ENCODE results near the gene DUS4L. TPM values are rescaled to one million over a fixed set of nuclear protein-coding genes. Genes with fewer than 3 reads are reported as not detected.

The DUS4L gene
- total and polyA plus RNA-seq, 2 of the 13 experiments (the other 11 are each of a cell fraction or from before 2014, with no cell fraction given) = 5.6 to 9.8 TPM

DNA sequence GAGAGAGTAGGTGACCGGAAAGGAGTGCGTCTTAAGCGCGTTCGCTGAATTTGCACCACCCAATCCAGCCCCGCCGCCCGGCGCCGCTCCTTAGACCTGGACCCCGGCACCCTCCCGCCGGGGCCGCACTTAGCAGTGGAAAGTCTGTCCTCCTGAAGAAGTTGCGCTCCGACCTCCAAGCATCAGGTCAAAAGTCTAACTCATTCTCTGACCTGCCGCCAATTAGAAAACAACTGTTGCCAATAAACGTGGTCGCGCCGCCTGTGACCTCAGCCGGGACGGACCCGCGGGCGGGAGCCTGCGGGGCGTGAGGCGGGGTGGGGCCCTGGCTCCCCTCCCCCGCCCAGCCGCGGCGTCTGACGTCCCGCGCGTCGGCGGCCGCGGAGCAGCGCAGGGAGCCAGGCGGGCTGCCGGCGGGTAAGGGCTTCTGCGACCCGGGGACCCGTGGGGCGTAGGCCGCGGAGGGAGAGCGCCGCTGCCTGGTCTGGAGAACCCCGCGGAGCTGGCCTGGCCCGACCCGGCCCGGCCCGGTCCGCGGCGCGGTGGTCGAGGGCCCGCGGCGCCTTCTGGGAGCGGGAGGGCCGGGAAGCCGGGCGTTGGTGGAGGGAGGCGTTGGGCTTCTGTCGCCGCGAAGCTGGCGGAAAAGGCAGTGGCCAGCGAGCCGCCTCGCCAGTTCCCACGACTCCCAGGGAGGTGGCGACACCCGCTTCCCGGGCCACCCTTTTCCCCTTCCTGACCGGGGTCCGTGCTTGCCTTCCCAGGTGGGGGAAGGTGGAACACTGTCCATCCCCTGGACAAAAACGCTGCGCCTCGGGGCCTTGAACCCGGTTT is 16.3 kb downstream of the DUS4L start, which contains the start of gene BCAP29 (continued):
- TF ChIP-seq, protein P1, sequence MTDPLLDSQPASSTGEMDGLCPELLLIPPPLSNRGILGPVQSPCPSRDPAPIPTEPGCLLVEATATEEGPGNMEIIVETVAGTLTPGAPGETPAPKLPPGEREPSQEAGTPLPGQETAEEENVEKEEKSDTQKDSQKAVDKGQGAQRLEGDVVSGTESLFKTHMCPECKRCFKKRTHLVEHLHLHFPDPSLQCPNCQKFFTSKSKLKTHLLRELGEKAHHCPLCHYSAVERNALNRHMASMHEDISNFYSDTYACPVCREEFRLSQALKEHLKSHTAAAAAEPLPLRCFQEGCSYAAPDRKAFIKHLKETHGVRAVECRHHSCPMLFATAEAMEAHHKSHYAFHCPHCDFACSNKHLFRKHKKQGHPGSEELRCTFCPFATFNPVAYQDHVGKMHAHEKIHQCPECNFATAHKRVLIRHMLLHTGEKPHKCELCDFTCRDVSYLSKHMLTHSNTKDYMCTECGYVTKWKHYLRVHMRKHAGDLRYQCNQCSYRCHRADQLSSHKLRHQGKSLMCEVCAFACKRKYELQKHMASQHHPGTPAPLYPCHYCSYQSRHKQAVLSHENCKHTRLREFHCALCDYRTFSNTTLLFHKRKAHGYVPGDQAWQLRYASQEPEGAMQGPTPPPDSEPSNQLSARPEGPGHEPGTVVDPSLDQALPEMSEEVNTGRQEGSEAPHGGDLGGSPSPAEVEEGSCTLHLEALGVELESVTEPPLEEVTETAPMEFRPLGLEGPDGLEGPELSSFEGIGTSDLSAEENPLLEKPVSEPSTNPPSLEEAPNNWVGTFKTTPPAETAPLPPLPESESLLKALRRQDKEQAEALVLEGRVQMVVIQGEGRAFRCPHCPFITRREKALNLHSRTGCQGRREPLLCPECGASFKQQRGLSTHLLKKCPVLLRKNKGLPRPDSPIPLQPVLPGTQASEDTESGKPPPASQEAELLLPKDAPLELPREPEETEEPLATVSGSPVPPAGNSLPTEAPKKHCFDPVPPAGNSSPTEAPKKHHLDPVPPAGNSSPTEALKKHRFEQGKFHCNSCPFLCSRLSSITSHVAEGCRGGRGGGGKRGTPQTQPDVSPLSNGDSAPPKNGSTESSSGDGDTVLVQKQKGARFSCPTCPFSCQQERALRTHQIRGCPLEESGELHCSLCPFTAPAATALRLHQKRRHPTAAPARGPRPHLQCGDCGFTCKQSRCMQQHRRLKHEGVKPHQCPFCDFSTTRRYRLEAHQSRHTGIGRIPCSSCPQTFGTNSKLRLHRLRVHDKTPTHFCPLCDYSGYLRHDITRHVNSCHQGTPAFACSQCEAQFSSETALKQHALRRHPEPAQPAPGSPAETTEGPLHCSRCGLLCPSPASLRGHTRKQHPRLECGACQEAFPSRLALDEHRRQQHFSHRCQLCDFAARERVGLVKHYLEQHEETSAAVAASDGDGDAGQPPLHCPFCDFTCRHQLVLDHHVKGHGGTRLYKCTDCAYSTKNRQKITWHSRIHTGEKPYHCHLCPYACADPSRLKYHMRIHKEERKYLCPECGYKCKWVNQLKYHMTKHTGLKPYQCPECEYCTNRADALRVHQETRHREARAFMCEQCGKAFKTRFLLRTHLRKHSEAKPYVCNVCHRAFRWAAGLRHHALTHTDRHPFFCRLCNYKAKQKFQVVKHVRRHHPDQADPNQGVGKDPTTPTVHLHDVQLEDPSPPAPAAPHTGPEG (CRISPR knock-in tag; IDR thresholded peaks at IDR 0.05) = peak; percentile 56; the same call in 1 of the 2 replicates
- no peak for TF ChIP-seq ATF7 (IDR thresholded peaks at IDR 0.05)
- TF ChIP-seq ATF7 (CRISPR knock-in tag; IDR thresholded peaks at IDR 0.05) = no peak
- no peak for TF ChIP-seq NFE2L1 (CRISPR knock-in tag; IDR thresholded peaks at IDR 0.05; ENCODE audit: borderline replicate concordance)
- peak; percentile 85 for TF ChIP-seq ARNT2 (CRISPR knock-in tag; IDR thresholded peaks at IDR 0.05; ENCODE audit: low read depth)
- peak; percentile 12; the same call in 1 of the 2 replicates for TF ChIP-seq SMC3 (IDR thresholded peaks at IDR 0.05; ENCODE audit: low read length)
- no peak for TF ChIP-seq FOXA1 (IDR thresholded peaks at IDR 0.05)
- no peak for TF ChIP-seq FOXA1 (CRISPR knock-in tag; IDR thresholded peaks at IDR 0.05)
- TF ChIP-seq, protein P2, sequence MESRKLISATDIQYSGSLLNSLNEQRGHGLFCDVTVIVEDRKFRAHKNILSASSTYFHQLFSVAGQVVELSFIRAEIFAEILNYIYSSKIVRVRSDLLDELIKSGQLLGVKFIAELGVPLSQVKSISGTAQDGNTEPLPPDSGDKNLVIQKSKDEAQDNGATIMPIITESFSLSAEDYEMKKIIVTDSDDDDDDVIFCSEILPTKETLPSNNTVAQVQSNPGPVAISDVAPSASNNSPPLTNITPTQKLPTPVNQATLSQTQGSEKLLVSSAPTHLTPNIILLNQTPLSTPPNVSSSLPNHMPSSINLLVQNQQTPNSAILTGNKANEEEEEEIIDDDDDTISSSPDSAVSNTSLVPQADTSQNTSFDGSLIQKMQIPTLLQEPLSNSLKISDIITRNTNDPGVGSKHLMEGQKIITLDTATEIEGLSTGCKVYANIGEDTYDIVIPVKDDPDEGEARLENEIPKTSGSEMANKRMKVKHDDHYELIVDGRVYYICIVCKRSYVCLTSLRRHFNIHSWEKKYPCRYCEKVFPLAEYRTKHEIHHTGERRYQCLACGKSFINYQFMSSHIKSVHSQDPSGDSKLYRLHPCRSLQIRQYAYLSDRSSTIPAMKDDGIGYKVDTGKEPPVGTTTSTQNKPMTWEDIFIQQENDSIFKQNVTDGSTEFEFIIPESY (CRISPR knock-in tag; IDR thresholded peaks at IDR 0.05) = no peak
- no peak for TF ChIP-seq RELA (CRISPR knock-in tag; IDR thresholded peaks at IDR 0.05)
- TF ChIP-seq JARID2 (CRISPR knock-in tag; IDR thresholded peaks at IDR 0.05; ENCODE audit: insufficient replicate concordance) = no peak
- TF ChIP-seq ZNF326 (CRISPR knock-in tag; IDR thresholded peaks at IDR 0.05; ENCODE audit: borderline replicate concordance) = no peak
- TF ChIP-seq, protein P3, sequence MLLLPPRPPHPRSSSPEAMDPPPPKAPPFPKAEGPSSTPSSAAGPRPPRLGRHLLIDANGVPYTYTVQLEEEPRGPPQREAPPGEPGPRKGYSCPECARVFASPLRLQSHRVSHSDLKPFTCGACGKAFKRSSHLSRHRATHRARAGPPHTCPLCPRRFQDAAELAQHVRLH (CRISPR knock-in tag; IDR thresholded peaks at IDR 0.05; ENCODE audit: borderline replicate concordance, low read depth) = 0 out of 2 replicates have a peak, but pooled peaks have one; percentile 30
- TF ChIP-seq ZNF24 (IDR thresholded peaks at IDR 0.05) = no peak
- no peak for TF ChIP-seq TCF7 (IDR thresholded peaks at IDR 0.05; ENCODE audit: low read depth)
- TF ChIP-seq PHF5A (CRISPR knock-in tag; IDR thresholded peaks at IDR 0.05; ENCODE audit: low read depth, unreplicated experiment) = no peak
- TF ChIP-seq, protein P4, sequence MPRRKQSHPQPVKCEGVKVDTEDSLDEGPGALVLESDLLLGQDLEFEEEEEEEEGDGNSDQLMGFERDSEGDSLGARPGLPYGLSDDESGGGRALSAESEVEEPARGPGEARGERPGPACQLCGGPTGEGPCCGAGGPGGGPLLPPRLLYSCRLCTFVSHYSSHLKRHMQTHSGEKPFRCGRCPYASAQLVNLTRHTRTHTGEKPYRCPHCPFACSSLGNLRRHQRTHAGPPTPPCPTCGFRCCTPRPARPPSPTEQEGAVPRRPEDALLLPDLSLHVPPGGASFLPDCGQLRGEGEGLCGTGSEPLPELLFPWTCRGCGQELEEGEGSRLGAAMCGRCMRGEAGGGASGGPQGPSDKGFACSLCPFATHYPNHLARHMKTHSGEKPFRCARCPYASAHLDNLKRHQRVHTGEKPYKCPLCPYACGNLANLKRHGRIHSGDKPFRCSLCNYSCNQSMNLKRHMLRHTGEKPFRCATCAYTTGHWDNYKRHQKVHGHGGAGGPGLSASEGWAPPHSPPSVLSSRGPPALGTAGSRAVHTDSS (CRISPR knock-in tag; conservative IDR thresholded peaks at IDR 0.05) = no peak
- no peak for TF ChIP-seq ZNF780A (CRISPR knock-in tag; IDR thresholded peaks at IDR 0.05)
- no peak for TF ChIP-seq SSRP1 (CRISPR knock-in tag; IDR thresholded peaks at IDR 0.05)
- TF ChIP-seq ZNF747 (CRISPR knock-in tag; IDR thresholded peaks at IDR 0.05; ENCODE audit: borderline replicate concordance) = 0 out of 2 replicates have a peak, but pooled peaks have one; percentile 32
- TF ChIP-seq PAX8 (CRISPR knock-in tag; IDR thresholded peaks at IDR 0.05; ENCODE audit: borderline replicate concordance) = no peak
